Smooth muscle cell (in vitro differentiated cells): Measurements from ENCODE around the gene YWHAQ. TPM values are rescaled to one million over a fixed set of nuclear protein-coding genes. Genes with fewer than 3 reads are reported as not detected.

Experiments used
- DNase-seq: peaks from one replicate; lab custom pipeline; 2025; ENCODE audit not compliant: unreplicated experiment; lab: John Stamatoyannopoulos, UW
- H2AFZ ChIP-seq: fragments of 200-600 bp; sonication (generic); 2 replicates; pipeline ENCODE4 v1.6.0; 2016; ENCODE audit warnings: antibody characterized with exemption, low read depth, mild to moderate bottlenecking
- H3F3A ChIP-seq: fragments of 200-600 bp; sonication (generic); 2 replicates; pipeline ENCODE4 v1.6.0; 2017; ENCODE audit warnings: antibody characterized with exemption, low read depth
- H3K27ac ChIP-seq: fragments of 200-600 bp; sonication (generic); 2 replicates; pipeline ENCODE4 v1.5.1; 2016; ENCODE audit warnings: low read depth, mild to moderate bottlenecking
- H3K27me3 ChIP-seq: fragments of 200-600 bp; sonication (generic); 2 replicates; pipeline ENCODE4 v1.6.1; 2016; ENCODE audit warnings: low read depth, mild to moderate bottlenecking
- H3K36me3 ChIP-seq: fragments of 200-600 bp; sonication (generic); 2 replicates; pipeline ENCODE4 v1.5.1; 2016; ENCODE audit warnings: low read depth
- H3K4me1 ChIP-seq: fragments of 200-600 bp; sonication (generic); 2 replicates; pipeline ENCODE4 v1.5.1; 2016; ENCODE audit warnings: low read depth
- H3K4me2 ChIP-seq: fragments of 200-600 bp; sonication (generic); 2 replicates; pipeline ENCODE4 v1.6.0; 2016; ENCODE audit warnings: mild to moderate bottlenecking
- H3K4me3 ChIP-seq: fragments of 200-600 bp; sonication (generic); 2 replicates; pipeline ENCODE4 v1.5.1; 2016; ENCODE audit warnings: mild to moderate bottlenecking
- H3K79me2 ChIP-seq: fragments of 200-600 bp; sonication (generic); 2 replicates; pipeline ENCODE4 v1.6.0; 2016; ENCODE audit warnings: low read depth, mild to moderate bottlenecking
- H3K9ac ChIP-seq: fragments of 200-600 bp; sonication (generic); 2 replicates; pipeline ENCODE4 v1.6.0; 2016; ENCODE audit warnings: low read depth
- H3K9me3 ChIP-seq: fragments of 200-600 bp; sonication (generic); replicated peaks from 2 replicates; pipeline ENCODE4 v1.5.1; 2016; ENCODE audit warnings: low read depth
- H4K20me1 ChIP-seq: fragments of 200-600 bp; sonication (generic); 2 replicates; pipeline ENCODE4 v1.6.0; 2016; ENCODE audit warnings: low read depth
- CTCF ChIP-seq: fragments of 200-600 bp; sonication (generic); IDR thresholded peaks from 2 replicates; pipeline ENCODE4 v1.5.1; 2017; ENCODE audit warnings: borderline replicate concordance, mild to moderate bottlenecking, antibody characterized with exemption; ENCODE audit not compliant: insufficient read depth, poor library complexity, severe bottlenecking
- WGBS: methylation state at CpG from one replicate; pipeline ENCODE4 v1.1.7; 2016; ENCODE audit warnings: low lambda C conversion rate; 5-methylcytosine and 5-hydroxymethylcytosine counted together
- polyA plus RNA-seq: library from polyadenylated mRNA; unstranded; fragments of >200 nt; fragmentation: Nextera tagmentation; extraction: Ambion mirVana; gene quantifications from 2 replicates; pipeline ENCODE4 v1.2.1, GENCODE V29; 2016
- total RNA-seq: library from RNA; depleted of rRNA; stranded (reverse); fragments of >200 nt; gene quantifications from 2 replicates; pipeline ENCODE4 v1.2.3, GENCODE V29; 2014

The YWHAQ gene
- total and polyA plus RNA-seq, 2 experiments from 2014 or later: 300 to 417 TPM

GRCh38 chr2:9640403-9641104, 9.8 kb upstream of the YWHAQ start:
- no peak overlapping the region for H3K27ac ChIP-seq
- WGBS: 89% methylated on average over 14 of the region's 14 CpGs

GRCh38 chr2:9639740-9640343, 9.0 kb upstream of the YWHAQ start:
- Histone ChIP-seq H3K4me1 (peaks cover 11% of the 10 kb centered on the region), H3K9me3 (no peaks in the 10 kb centered on the region), H3K9ac (no peak overlapping the region), H3K4me2 (no peak overlapping the region), H3K27me3 (no peaks in the 10 kb centered on the region), H3K27ac (no peak overlapping the region), H2AFZ (no peak overlapping the region), H4K20me1 (no peaks in the 10 kb centered on the region), H3F3A (peaks cover 4% of the 10 kb centered on the region), H3K79me2 (no peaks in the 10 kb centered on the region), H3K36me3 (no peaks in the 10 kb centered on the region), H3K4me3 (no peak overlapping the region)
- WGBS: 92% methylated on average over 11 of the region's 11 CpGs
- TF ChIP-seq CTCF: no peak
- no peak for DNase-seq

More at GRCh38 chr2:9640403-9641104, 9.8 kb upstream of the YWHAQ start:
- DNase-seq: no peak
- no peak overlapping the region for H3K9ac ChIP-seq
- H3K4me1 ChIP-seq: peaks cover 11% of the 10 kb centered on the region
- no peaks in the 10 kb centered on the region for H3K79me2 ChIP-seq
- TF ChIP-seq CTCF: no peak
- H3K9me3 ChIP-seq: no peaks in the 10 kb centered on the region
- H3K27me3 ChIP-seq: no peaks in the 10 kb centered on the region
- no peak overlapping the region for H2AFZ ChIP-seq
- H3F3A ChIP-seq: peaks cover 4% of the 10 kb centered on the region
- H3K36me3 ChIP-seq: no peaks in the 10 kb centered on the region
- H3K4me2 ChIP-seq: no peak overlapping the region
- H4K20me1 ChIP-seq: no peaks in the 10 kb centered on the region
- no peak overlapping the region for H3K4me3 ChIP-seq

GRCh38 chr2:9639000-9639602, 8.3 kb upstream of the YWHAQ start:
- Histone ChIP-seq H3K27me3 (no peaks in the 10 kb centered on the region), H3K4me1 (peaks cover 11% of the 10 kb centered on the region), H3K9ac (no peak overlapping the region), H3K4me3 (no peak overlapping the region), H3K9me3 (no peaks in the 10 kb centered on the region), H4K20me1 (no peaks in the 10 kb centered on the region), H3F3A (peaks cover 4% of the 10 kb centered on the region), H3K36me3 (no peaks in the 10 kb centered on the region), H3K4me2 (peak overlapping the region; percentile 57), H3K79me2 (no peaks in the 10 kb centered on the region), H2AFZ (no peak overlapping the region), H3K27ac (peak overlapping the region; percentile 45)
- WGBS: 36% methylated on average over 6 of the region's 6 CpGs
- TF ChIP-seq CTCF: no peak
- no peak for DNase-seq
